Caco-2 (cell line): Measurements from ENCODE around the gene AKAP14. TPM values are rescaled to one million over a fixed set of nuclear protein-coding genes. Genes with fewer than 3 reads are reported as not detected.

Experiments
- BruUV-seq: library from RNA; stranded (reverse); fragments of 400-500 nt; replicated peaks from 2 replicates; lab custom pipeline; 2021; lab: Mats Ljungman, UMichigan
- CTCF ChIA-PET: fragments of 300-600 bp; sonication (Branson Sonifier 250); formaldehyde crosslinking; loops from one replicate; lab custom pipeline; 2022; ENCODE audit warnings: antibody characterized with exemption; lab: Charles Lee
- POLR2A ChIA-PET: fragments of 300-600 bp; sonication (Branson Sonifier 250); formaldehyde crosslinking; loops from one replicate; lab custom pipeline; 2022; ENCODE audit warnings: antibody characterized with exemption; lab: Charles Lee
- DNase-seq, 2 experiments: peaks; one replicate each; pipeline versions ENCODE4 v3.0.0 to v3.0.0-alpha.2; 2020 to 2022
- H3K27me3 ChIP-seq: replicated peaks from 2 replicates; pipeline ENCODE4 v1.6.0; 2011; ENCODE audit warnings: low read length; ENCODE audit not compliant: control insufficient read depth, insufficient read depth
- H3K36me3 ChIP-seq: 2 replicates; pipeline ENCODE4 v1.5.1; 2011; ENCODE audit warnings: low read length; ENCODE audit not compliant: control insufficient read depth, insufficient read depth
- H3K4me1 ChIP-seq: fragments of 250-450 bp; sonication (Bioruptor Pico); 2 replicates; pipeline ENCODE4 v1.5.1; 2020; ENCODE audit warnings: mild to moderate bottlenecking
- H3K4me3 ChIP-seq: 2 replicates; pipeline ENCODE4 v1.5.1; 2011; ENCODE audit warnings: low read depth, mild to moderate bottlenecking, control low read depth, low read length
- H3K9me3 ChIP-seq: fragments of 250-450 bp; sonication (Bioruptor Pico); 2 replicates; pipeline ENCODE4 v1.5.1; 2020; ENCODE audit warnings: mild to moderate bottlenecking, moderate library complexity
- H3K27ac Mint-ChIP-seq: one replicate; pipeline ENCODE4 v1.8.0; 2022; ENCODE audit warnings: mixed read lengths; ENCODE audit not compliant: unreplicated experiment
- H3K27me3 Mint-ChIP-seq: one replicate; pipeline ENCODE4 v1.8.0; 2022; ENCODE audit warnings: mixed read lengths; ENCODE audit not compliant: insufficient read depth, unreplicated experiment
- H3K36me3 Mint-ChIP-seq: one replicate; pipeline ENCODE4 v1.8.0; 2022; ENCODE audit warnings: mild to moderate bottlenecking, mixed read lengths; ENCODE audit not compliant: insufficient read depth, unreplicated experiment
- H3K4me1 Mint-ChIP-seq: one replicate; pipeline ENCODE4 v1.8.0; 2022; ENCODE audit warnings: low read depth, mixed read lengths; ENCODE audit not compliant: unreplicated experiment
- H3K4me3 Mint-ChIP-seq: one replicate; pipeline ENCODE4 v1.8.0; 2022; ENCODE audit warnings: mild to moderate bottlenecking, moderate library complexity, mixed read lengths; ENCODE audit not compliant: unreplicated experiment
- H3K9me3 Mint-ChIP-seq: one replicate; pipeline ENCODE4 v1.8.0; 2022; ENCODE audit warnings: mixed read lengths; ENCODE audit not compliant: unreplicated experiment
- intact Hi-C: fragments of 100-400 bp; cut with micrococcal nuclease; formaldehyde crosslinking; loops from one replicate; pipeline ENCODE4 v1.10.0; 2022; ENCODE audit not compliant: unreplicated experiment
- total RNA-seq: library from RNA; stranded (reverse); gene quantifications from 2 replicates; pipeline ENCODE4 v1.2.3, GENCODE V29; 2022
- TF ChIP-seq, protein P1 (sequence below), 2 experiments: fragments of 200-600 bp in 1 of 2; IDR thresholded peaks; 1 replicate in 1 of 2; 2 replicates in 1 of 2; pipeline versions ENCODE4 v1.5.1 to v1.8.0; 2011 to 2022; ENCODE audit warnings: antibody characterized with exemption in 1 of 2, control low read depth in 1 of 2, inconsistent platforms in 1 of 2, low read depth in 1 of 2, low read length in 1 of 2, mild to moderate bottlenecking in 1 of 2, moderate library complexity in 1 of 2; ENCODE audit not compliant: insufficient read depth in 1 of 2, severe bottlenecking in 1 of 2, unreplicated experiment in 1 of 2

Gene AKAP14
- total RNA-seq, 1 experiment from 2014 or later = not detected

DNA sequence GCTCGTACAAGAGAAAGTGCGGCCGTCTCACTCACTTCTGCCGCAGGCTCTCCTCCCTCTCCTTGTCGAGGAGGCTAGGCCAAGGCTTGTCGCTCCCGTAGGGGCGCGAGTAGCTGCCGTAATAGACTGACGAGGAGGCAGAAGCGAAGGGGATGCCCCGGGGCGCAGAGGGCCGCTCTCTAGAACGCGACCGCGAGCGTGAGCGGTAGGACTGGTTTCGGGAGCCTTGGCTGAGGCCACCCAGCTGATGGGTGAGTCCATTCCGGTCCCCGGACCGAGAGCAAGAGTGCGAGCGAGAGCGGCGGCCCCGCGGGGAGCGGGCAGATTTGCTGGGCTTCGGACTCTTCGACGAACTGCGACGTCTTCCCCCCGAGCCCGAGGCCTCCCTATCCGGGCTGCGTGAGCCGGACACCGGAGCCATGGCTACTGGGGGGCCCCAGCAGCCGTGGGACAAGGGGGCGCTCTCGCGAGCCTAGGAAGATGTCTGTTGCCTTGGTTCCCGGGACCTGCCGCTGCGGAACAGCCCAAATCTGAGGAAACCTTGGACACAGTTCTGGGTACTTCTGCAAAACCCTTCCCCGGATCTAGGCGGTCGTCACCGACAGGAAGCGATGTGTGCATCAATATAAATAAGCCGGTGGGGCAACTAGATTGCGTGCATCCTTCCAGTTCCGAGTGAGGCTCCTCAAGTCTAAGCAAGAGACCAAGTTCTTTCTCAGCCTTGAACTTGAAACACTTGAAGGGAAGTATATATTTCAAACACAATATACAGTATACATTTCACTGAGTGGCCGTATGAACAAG, 47.7 kb downstream of the AKAP14 start, which contains the start of gene NKAP:
Gene NKAP, minus strand, starts transcription at position 567 of the 804 bp plus-strand sequence. Its CDS starts 146 bp downstream, at position 421.
- TSS peak; percentile 41 for BruUV-seq
- Histone ChIP-seq H3K36me3 (no peaks in the 10 kb centered on the region), H3K27me3 (no peaks in the 10 kb centered on the region; the same call in 1 of the 2 replicates), H3K9me3 (no peaks in the 10 kb centered on the region), H3K4me1 (no peaks in the 10 kb centered on the region), H3K4me3 (peak within 1 kb of the TSS; percentile 69)
- POLR2A ChIA-PET = no interaction called here
- CTCF ChIA-PET = no interaction called here
- intact Hi-C loops = loop anchor here (5.0 kb wide), 1 partner anchor 56 kb away; no protein-coding TSS in a partner anchor
- Mint-ChIP-seq H3K27ac (peak within 1 kb of the TSS; percentile 89), H3K4me1 (no peaks in the 10 kb centered on the region), H3K9me3 (no peaks in the 10 kb centered on the region), H3K4me3 (peak within 1 kb of the TSS; percentile 88), H3K27me3 (peaks cover under 1% of the 10 kb centered on the region), H3K36me3 (no peaks in the 10 kb centered on the region)
- TF ChIP-seq, protein P1, sequence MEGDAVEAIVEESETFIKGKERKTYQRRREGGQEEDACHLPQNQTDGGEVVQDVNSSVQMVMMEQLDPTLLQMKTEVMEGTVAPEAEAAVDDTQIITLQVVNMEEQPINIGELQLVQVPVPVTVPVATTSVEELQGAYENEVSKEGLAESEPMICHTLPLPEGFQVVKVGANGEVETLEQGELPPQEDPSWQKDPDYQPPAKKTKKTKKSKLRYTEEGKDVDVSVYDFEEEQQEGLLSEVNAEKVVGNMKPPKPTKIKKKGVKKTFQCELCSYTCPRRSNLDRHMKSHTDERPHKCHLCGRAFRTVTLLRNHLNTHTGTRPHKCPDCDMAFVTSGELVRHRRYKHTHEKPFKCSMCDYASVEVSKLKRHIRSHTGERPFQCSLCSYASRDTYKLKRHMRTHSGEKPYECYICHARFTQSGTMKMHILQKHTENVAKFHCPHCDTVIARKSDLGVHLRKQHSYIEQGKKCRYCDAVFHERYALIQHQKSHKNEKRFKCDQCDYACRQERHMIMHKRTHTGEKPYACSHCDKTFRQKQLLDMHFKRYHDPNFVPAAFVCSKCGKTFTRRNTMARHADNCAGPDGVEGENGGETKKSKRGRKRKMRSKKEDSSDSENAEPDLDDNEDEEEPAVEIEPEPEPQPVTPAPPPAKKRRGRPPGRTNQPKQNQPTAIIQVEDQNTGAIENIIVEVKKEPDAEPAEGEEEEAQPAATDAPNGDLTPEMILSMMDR (IDR thresholded peaks at IDR 0.05; ENCODE audit: insufficient read depth in 1 of 2, low read depth in 1 of 2, low read length in 1 of 2, severe bottlenecking in 1 of 2, unreplicated experiment in 1 of 2) = no peak
- peak; percentile 87 for DNase-seq

DNA sequence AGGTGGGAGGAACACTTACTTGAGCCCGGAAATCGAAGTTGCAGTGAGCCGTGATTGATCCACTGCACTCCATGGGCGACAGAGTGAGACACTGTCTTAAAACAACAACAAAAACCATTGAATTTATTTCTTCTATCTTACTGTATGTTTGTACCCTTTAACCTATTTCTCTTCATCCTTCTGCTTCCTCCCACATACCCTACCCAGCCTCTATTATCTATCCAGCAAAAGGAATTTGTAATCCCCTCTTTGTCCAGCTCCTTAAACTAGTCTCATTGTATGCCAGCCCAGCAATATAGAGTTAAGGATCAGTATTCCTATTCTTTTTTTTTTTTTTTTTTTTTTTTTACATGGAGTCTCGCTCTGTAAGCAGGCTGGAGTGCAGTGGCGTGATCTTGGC, 49.8 kb downstream of the AKAP14 start:
- CTCF ChIA-PET = no interaction called here
- H3K27ac Mint-ChIP-seq = no peak overlapping the region
- no peaks in the 10 kb centered on the region for H3K4me1 ChIP-seq
- H3K27me3 ChIP-seq = no peaks in the 10 kb centered on the region; the same call in 1 of the 2 replicates
- H3K4me1 Mint-ChIP-seq = no peaks in the 10 kb centered on the region
- no peaks in the 10 kb centered on the region for H3K9me3 ChIP-seq
- no peaks in the 10 kb centered on the region for H3K9me3 Mint-ChIP-seq
- H3K27me3 Mint-ChIP-seq = peaks cover 3% of the 10 kb centered on the region
- POLR2A ChIA-PET = no interaction called here
- no peaks in the 10 kb centered on the region for H3K36me3 ChIP-seq
- no peak overlapping the region for H3K4me3 ChIP-seq
- TF ChIP-seq, protein P1 (IDR thresholded peaks at IDR 0.05; ENCODE audit: insufficient read depth in 1 of 2, low read depth in 1 of 2, low read length in 1 of 2, severe bottlenecking in 1 of 2, unreplicated experiment in 1 of 2) = no peak
- intact Hi-C loops = no loop called here
- BruUV-seq = no TSS peak
- H3K4me3 Mint-ChIP-seq = no peak overlapping the region
- H3K36me3 Mint-ChIP-seq = no peaks in the 10 kb centered on the region
- no peak for DNase-seq

DNA sequence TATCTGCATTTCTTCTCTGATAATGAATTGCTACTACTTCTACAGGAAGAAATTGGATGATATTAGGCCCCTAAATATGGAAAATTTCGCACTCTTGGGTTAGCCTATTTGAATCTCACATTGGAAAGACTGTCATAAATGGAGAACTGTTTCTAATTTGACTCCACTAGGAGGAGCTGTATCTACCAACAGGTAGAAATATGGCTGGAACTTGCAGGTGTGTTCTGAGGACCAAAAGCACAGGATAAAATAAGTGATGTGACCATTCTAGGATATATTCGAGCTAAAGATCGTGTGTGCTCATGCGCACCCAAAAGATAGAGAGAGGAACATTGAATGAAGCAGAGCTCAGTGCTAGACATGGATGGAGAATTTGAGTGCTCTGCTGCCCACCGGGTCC, 52.7 kb downstream of the AKAP14 start:
- H3K27me3 Mint-ChIP-seq = peaks cover 3% of the 10 kb centered on the region
- Histone ChIP-seq H3K36me3 (no peaks in the 10 kb centered on the region), H3K9me3 (no peaks in the 10 kb centered on the region), H3K27me3 (no peaks in the 10 kb centered on the region; the same call in 1 of the 2 replicates), H3K4me3 (no peak overlapping the region), H3K4me1 (no peaks in the 10 kb centered on the region)
- ChIA-PET CTCF (no interaction called here), POLR2A (no interaction called here)
- intact Hi-C loops = no loop called here
- no TSS peak for BruUV-seq
- TF ChIP-seq, protein P1 (IDR thresholded peaks at IDR 0.05; ENCODE audit: insufficient read depth in 1 of 2, low read depth in 1 of 2, low read length in 1 of 2, severe bottlenecking in 1 of 2, unreplicated experiment in 1 of 2) = no peak
- no peaks in the 10 kb centered on the region for H3K4me1 Mint-ChIP-seq
- no peak overlapping the region for H3K4me3 Mint-ChIP-seq
- H3K27ac Mint-ChIP-seq = no peak overlapping the region
- no peaks in the 10 kb centered on the region for H3K9me3 Mint-ChIP-seq
- H3K36me3 Mint-ChIP-seq = no peaks in the 10 kb centered on the region
- no peak for DNase-seq
